Measurements from ENCODE around the gene PELI2. TPM values are rescaled to one million over a fixed set of nuclear protein-coding genes. Genes with fewer than 3 reads are reported as not detected.

Gene PELI2
- total RNA-seq, 1 experiment from 2014 or later: 23.5 TPM

DNA sequence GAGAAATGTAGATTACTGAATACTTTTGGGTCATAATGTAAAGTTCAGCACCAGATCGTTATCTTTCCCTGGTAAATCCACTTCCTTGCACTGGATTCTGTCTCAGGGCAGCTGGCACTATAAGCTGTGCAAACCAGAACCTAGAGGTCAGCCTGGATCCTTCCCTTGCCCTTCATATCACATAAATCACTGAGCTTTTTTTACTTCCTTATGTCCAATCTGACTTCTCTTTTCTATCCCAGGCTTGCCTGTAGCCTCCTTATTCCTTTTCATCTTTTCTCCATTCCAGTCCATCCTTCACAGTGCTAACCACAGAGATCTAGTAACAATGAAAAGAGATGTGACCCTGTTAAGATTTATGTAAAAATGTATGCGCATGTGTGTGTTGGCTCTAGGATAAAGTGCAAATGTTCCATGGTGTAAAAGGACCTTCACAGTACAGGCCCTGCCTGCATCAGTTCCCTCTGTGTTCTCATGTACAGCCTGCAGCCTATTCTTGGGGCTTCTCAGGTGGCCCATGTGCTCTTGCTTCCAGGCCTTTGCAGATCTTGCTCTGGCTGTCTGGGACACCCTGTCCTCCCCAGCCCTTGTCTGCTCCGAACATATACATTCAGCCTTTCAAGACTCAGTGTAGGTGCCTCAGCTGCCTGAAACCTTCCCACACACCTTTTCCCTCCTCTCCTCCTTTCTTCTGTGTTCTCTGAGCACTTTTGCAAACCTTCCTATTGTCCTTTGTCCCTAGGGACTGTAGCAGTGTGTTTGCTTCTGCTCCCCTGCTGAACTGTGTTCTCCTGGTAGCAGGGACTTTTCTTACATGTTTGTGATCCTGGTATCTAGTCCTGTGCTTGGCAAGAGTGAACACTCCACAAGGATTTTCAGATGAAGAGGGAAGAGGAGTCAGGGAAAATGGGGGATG is 30.0 kb downstream of the PELI2 start (continued):
- TF ChIP-seq, protein P1, sequence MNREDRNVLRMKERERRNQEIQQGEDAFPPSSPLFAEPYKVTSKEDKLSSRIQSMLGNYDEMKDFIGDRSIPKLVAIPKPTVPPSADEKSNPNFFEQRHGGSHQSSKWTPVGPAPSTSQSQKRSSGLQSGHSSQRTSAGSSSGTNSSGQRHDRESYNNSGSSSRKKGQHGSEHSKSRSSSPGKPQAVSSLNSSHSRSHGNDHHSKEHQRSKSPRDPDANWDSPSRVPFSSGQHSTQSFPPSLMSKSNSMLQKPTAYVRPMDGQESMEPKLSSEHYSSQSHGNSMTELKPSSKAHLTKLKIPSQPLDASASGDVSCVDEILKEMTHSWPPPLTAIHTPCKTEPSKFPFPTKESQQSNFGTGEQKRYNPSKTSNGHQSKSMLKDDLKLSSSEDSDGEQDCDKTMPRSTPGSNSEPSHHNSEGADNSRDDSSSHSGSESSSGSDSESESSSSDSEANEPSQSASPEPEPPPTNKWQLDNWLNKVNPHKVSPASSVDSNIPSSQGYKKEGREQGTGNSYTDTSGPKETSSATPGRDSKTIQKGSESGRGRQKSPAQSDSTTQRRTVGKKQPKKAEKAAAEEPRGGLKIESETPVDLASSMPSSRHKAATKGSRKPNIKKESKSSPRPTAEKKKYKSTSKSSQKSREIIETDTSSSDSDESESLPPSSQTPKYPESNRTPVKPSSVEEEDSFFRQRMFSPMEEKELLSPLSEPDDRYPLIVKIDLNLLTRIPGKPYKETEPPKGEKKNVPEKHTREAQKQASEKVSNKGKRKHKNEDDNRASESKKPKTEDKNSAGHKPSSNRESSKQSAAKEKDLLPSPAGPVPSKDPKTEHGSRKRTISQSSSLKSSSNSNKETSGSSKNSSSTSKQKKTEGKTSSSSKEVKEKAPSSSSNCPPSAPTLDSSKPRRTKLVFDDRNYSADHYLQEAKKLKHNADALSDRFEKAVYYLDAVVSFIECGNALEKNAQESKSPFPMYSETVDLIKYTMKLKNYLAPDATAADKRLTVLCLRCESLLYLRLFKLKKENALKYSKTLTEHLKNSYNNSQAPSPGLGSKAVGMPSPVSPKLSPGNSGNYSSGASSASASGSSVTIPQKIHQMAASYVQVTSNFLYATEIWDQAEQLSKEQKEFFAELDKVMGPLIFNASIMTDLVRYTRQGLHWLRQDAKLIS (CRISPR knock-in tag; IDR thresholded peaks at IDR 0.05; ENCODE audit: borderline replicate concordance): no peak
- no peak for TF ChIP-seq FOXP1 (CRISPR knock-in tag; IDR thresholded peaks at IDR 0.05; ENCODE audit: borderline replicate concordance)

DNA sequence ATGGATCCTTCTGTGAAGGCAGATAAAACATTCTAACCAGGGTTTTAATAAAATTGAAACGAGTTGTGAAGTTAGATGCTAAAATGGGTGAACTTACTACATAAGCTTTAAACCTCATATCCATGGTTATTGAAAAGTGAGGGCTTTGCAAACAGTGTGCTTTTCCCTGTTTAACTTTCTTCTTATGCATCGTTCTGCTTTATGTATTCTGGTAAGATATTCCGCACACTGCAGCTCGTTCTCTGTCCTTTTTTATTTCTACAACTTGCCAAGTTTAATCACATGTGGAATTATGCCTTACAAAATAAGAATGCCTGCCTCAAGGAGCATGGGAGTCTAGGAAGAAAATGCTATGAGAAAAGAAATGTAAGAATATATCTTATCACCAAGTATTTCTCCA is 30.9 kb downstream of the PELI2 start:
- Mint-ChIP-seq H3K27ac (no peak overlapping the region), H3K4me3 (no peak overlapping the region), H3K9me3 (no peaks in the 10 kb centered on the region), H3K27me3 (ENCODE audit: low read depth) (no peaks in the 10 kb centered on the region), H3K4me1 (peaks cover 40% of the 10 kb centered on the region), H3K36me3 (no peaks in the 10 kb centered on the region)
- ChIA-PET POLR2A (no interaction called here), CTCF (no interaction called here)
- TF ChIP-seq TEAD1 (CRISPR knock-in tag; IDR thresholded peaks at IDR 0.05): no peak
- no peak for TF ChIP-seq NR3C1 (CRISPR knock-in tag; conservative IDR thresholded peaks at IDR 0.05; ENCODE audit: low read depth)
- TF ChIP-seq NFYB (CRISPR knock-in tag; conservative IDR thresholded peaks at IDR 0.05; ENCODE audit: low read depth): no peak
- no peak for TF ChIP-seq ZNF219 (CRISPR knock-in tag; IDR thresholded peaks at IDR 0.05; ENCODE audit: borderline replicate concordance)
- TF ChIP-seq TCF7 (CRISPR knock-in tag; IDR thresholded peaks at IDR 0.05; ENCODE audit: low read depth): no peak
- TF ChIP-seq KAT7 (CRISPR knock-in tag; IDR thresholded peaks at IDR 0.05; ENCODE audit: borderline replicate concordance): no peak
- TF ChIP-seq FOXJ3 (CRISPR knock-in tag; IDR thresholded peaks at IDR 0.05; ENCODE audit: borderline replicate concordance): no peak
- TF ChIP-seq, protein P2, sequence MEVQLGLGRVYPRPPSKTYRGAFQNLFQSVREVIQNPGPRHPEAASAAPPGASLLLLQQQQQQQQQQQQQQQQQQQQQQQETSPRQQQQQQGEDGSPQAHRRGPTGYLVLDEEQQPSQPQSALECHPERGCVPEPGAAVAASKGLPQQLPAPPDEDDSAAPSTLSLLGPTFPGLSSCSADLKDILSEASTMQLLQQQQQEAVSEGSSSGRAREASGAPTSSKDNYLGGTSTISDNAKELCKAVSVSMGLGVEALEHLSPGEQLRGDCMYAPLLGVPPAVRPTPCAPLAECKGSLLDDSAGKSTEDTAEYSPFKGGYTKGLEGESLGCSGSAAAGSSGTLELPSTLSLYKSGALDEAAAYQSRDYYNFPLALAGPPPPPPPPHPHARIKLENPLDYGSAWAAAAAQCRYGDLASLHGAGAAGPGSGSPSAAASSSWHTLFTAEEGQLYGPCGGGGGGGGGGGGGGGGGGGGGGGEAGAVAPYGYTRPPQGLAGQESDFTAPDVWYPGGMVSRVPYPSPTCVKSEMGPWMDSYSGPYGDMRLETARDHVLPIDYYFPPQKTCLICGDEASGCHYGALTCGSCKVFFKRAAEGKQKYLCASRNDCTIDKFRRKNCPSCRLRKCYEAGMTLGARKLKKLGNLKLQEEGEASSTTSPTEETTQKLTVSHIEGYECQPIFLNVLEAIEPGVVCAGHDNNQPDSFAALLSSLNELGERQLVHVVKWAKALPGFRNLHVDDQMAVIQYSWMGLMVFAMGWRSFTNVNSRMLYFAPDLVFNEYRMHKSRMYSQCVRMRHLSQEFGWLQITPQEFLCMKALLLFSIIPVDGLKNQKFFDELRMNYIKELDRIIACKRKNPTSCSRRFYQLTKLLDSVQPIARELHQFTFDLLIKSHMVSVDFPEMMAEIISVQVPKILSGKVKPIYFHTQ (CRISPR knock-in tag; IDR thresholded peaks at IDR 0.05): no peak
- TF ChIP-seq, protein P3, sequence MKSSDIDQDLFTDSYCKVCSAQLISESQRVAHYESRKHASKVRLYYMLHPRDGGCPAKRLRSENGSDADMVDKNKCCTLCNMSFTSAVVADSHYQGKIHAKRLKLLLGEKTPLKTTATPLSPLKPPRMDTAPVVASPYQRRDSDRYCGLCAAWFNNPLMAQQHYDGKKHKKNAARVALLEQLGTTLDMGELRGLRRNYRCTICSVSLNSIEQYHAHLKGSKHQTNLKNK (CRISPR knock-in tag; IDR thresholded peaks at IDR 0.05): no peak
- TF ChIP-seq, protein P4, sequence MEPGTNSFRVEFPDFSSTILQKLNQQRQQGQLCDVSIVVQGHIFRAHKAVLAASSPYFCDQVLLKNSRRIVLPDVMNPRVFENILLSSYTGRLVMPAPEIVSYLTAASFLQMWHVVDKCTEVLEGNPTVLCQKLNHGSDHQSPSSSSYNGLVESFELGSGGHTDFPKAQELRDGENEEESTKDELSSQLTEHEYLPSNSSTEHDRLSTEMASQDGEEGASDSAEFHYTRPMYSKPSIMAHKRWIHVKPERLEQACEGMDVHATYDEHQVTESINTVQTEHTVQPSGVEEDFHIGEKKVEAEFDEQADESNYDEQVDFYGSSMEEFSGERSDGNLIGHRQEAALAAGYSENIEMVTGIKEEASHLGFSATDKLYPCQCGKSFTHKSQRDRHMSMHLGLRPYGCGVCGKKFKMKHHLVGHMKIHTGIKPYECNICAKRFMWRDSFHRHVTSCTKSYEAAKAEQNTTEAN (CRISPR knock-in tag; IDR thresholded peaks at IDR 0.05): no peak
- TF ChIP-seq MYBL2 (CRISPR knock-in tag; IDR thresholded peaks at IDR 0.05): no peak
- no peak for TF ChIP-seq ELF4 (CRISPR knock-in tag; IDR thresholded peaks at IDR 0.05; ENCODE audit: low read depth)
- no peak for TF ChIP-seq SOX15 (CRISPR knock-in tag; IDR thresholded peaks at IDR 0.05)
- TF ChIP-seq, protein P5, sequence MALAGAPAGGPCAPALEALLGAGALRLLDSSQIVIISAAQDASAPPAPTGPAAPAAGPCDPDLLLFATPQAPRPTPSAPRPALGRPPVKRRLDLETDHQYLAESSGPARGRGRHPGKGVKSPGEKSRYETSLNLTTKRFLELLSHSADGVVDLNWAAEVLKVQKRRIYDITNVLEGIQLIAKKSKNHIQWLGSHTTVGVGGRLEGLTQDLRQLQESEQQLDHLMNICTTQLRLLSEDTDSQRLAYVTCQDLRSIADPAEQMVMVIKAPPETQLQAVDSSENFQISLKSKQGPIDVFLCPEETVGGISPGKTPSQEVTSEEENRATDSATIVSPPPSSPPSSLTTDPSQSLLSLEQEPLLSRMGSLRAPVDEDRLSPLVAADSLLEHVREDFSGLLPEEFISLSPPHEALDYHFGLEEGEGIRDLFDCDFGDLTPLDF (CRISPR knock-in tag; IDR thresholded peaks at IDR 0.05): no peak
- TF ChIP-seq CREM (CRISPR knock-in tag; IDR thresholded peaks at IDR 0.05): no peak
- TF ChIP-seq NR2C2 (CRISPR knock-in tag; IDR thresholded peaks at IDR 0.05): no peak
- no peak for TF ChIP-seq ZNF416 (CRISPR knock-in tag; IDR thresholded peaks at IDR 0.05)
- no peak for ATAC-seq
- no peak for DNase-seq (ENCODE audit: low spot score)

All from WTC11 (cell line).